NCI-H526 (cell line): Measurements from ENCODE around the gene HAS3.
"Not testable (repeated sequence)": the region's sequence is repeated elsewhere in the genome, so short reads cannot be mapped to it uniquely, and the experiment has no call there.

ENCODE experiments used
- DNase-seq, 2 experiments: peaks; one replicate each; lab custom pipeline; 2025; lab: John Stamatoyannopoulos, UW

HAS3 gene

DNA sequence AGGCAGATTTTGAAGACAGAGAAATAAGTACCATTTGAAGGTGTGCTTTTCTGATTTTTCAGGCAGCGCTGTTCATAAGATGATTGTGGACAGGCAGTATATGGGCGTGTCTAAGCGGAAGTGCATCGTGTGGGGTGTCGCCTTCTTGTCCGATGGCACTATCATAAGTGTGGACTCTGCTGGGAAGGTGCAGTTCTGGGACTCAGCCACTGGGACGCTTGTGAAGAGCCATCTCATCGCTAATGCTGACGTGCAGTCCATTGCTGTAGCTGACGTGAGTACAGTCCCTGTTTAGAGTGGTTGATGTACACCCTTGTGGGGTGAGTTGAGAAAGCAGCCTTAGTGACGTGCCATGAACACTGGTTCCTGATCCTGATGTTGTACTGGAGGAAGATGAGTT is 37.7 kb downstream of the HAS3 start:
- DNase-seq, result peak; percentile 1 to 7

DNA sequence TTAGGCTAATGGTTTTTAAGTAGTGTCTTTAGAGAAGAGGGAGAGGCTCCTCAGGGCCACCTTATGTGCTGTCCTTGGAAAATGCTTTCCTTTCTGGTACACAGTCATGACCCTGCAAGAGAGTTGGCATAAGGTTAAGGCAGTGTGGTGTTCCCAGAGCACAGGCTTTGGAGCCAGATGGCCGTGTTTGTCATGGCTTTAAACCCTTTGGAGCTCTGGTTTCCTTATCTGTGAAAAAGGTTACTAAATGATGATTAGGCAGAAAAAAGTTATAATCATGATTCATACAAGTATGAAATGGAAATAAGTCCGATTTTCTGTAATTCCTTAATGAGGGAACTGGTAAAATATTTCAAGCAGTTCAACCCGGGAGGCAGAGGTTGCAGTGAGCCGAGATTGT is 40.2 kb downstream of the HAS3 start:
- DNase-seq, result no peak

DNA sequence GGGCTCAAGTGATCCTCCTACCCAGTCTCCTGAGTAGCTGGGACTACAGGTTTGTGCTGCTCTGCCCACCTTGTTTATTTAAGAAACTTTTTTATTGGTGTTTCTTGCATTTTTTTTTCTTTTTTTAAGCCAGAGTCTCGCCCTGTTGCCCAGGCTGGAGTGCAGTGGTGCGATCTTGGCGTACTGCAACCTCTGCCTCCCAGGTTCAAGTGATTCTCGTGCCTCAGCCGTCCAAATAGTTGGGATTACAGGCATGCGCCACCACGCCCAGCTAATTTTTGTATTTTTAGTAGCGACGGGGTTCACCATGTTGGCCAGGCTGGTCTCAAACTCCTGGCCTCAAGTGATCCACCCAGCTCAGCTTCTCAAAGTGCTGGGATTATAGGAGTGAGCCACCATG is 44.2 kb downstream of the HAS3 start:
- DNase-seq, result not testable (repeated sequence)

DNA sequence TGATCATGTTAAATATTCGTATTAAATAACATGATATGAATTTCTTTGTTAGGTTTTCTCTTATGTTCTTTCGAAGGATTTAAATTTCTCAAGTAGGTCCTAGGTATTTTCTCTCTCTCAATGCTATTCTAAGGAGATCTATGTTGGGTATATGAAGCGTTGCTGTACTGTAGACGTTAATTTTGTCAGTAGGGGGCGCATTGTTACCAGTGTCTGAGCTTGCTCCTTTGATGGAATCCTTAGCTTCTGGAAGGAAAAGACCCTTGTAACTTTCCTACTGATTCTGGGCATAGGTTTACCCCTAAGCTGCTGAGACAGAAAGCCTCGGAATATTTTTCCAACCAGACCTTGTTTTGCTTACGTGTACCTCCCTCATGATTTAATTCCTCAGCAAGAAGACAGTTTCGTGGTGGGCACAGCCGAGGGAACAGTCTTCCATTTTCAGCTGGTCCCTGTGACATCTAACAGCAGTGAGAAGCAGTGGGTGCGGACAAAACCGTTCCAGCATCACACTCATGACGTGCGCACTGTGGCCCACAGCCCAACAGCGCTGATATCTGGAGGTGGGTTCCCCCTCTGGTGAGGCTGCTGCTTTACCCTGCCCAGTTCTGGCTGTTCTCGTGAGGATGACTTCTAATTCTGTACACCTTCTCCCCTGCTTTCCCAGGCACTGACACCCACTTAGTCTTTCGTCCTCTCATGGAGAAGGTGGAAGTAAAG is 44.9 kb downstream of the HAS3 start:
- peak; percentile 32 to 72 for DNase-seq

DNA sequence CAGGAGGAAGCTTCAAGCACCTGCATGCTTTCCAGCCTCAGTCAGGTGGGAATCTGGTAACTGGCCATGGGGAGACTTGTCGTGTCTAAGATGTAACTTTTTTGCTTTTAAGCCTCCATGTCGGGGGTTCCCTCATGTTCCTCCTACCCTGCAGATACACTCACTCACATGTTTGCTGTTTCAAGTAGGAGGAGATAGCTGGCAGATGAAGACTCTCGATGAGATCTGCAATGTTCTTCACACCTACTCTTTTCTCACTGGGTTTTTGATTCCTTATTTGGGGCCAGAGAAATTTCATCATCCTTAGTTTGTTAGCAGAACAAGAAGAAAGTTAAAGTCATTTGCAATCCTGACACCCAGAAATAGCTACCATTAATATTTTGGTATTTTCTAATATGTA is 51.7 kb downstream of the HAS3 start:
- no peak for DNase-seq

DNA sequence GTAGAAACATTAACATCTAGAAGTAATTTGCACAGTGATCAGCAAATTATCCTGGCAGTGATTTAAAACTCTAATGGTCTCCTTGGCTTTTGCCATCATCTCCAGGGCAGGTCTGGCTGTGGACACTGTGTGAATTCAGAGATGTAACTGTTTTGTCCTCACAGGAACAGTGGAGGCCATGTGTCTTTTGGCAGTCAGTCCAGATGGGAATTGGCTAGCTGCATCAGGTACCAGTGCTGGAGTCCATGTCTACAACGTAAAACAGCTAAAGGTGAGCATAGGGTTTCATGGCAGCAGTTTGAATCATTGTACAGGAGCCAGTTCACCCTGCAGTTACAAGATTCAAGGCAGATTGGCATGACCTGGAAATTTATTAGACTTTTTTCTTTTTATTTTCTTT is 54.7 kb downstream of the HAS3 start:
- no peak for DNase-seq

DNA sequence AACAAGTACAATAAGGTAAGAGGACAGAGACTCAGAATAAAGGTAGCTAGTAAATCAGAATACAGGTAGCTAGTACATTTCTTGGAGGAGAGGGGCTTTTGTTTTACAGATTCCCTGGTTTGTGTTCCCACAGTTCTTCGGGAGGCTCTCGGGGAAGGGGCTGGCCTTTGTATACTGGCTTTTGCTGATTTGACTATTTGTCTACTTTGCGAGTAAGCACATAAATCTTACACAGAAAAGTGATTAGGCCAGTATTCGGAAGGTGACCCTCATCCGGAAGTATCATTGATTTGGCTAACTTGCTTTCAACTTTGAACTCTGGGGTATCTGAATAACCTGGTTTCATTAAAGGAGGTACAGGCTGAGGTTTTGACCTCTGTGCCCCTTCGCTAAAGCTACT is 60.1 kb downstream of the HAS3 start:
- DNase-seq, result no peak

DNA sequence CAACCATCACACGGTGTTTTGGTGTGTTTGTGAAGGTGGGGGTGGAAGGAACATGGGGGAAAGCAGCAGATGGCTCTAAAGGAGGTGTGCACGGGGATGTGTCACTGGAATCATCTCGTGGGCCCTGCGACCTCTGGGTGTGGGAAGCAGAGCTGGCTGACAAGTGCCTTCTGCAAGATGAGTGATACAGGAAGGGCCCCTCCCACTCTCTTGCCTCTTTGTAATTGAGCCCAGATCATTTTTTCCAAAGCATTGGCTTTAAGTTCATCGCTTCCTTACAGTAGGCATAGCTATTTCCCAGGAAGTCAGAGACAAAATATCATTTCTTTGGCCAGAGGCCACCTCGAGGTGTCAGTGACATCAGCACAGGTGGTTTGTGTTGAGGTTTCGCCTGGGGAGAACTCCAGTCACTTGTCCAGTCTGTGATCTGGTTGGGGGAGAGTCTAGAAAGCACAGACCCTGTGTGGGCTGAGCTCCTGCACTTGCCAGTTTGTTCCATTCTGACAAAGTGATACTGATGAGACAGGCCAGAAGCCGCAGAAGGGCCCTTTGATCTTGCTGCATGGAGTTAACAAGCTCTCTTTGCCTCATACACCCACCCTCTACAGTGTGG is 60.9 kb downstream of the HAS3 start:
- no peak for DNase-seq

DNA sequence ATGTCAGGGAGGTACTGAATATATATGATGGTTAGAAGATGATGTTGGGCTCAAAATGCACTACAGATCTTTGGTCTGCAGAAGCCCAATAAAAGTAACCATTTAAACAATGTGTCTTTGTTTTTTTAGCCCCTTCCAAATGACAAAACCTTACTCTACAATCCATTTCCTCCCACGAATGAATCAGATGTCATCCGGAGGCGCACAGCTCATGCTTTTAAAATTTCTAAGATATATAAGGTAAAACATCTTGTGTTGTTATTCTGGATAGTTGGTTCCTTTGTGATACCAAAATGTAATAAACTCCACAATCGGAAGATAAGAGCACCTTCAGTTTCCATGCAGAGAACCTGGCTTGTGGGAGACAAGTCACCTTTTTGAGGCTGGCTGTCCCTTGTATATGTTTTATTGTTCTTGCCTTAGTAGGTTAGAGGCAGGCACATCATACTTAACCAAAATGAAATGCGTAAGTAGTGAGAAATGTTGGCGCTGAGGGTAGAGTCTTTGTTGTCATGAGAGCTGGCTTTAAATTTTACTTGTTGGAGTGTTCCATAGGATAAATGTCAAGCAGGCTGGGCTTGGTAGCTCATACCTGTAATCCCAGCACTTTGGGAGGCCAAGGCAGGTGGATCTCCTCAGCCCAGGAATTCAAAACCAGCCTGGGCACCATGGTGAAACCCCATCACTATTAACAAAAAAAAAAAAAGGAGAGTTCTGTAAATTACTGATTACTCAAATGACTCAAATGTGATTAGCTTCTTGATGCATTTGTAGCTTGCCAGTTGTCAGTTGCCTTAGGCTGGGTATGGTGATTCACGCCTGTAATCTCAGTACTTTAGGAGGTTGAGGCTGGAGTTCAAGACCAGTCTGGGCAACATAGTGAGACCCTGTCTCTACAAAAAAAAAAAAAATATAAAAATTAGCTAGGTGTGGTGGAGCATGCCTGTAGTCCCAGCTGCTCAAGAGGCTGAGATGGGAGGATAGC is 61.8 kb downstream of the HAS3 start:
- no peak for DNase-seq
